H1 (cell line): Measurements from ENCODE around the gene ALOX15B. TPM values are rescaled to one million over a fixed set of nuclear protein-coding genes. Genes with fewer than 3 reads are reported as not detected.
A peak's percentile ranks its signal among the peaks of the same experiment; 100 is the strongest.

Source experiments
- polyA plus RNA-seq, 7 experiments: library from polyadenylated mRNA; depleted of rRNA in 3 of 7; stranded (reverse) in 5 of 7; unstranded in 2 of 7; fragments of >200 nt in 5 of 7; fragments of 200-250 nt in 2 of 7; gene quantifications; 1 replicate in 5 of 7; 2 replicates in 1 of 7; 4 replicates in 1 of 7; pipeline versions ENCODE4 v1.2.1 to v1.2.3, GENCODE V29; 2011 to 2013; ENCODE audit warnings: missing spikeins in 2 of 7, mixed read lengths in 2 of 7
- total RNA-seq: library from RNA; stranded (reverse); fragmentation: NEBNext Ultra II Directional; extraction: Animal tissue kit (Norgen Biotek cat#: 25700); gene quantifications from 2 replicates; pipeline ENCODE4 v1.2.1, GENCODE V29; 2021
- TF ChIP-seq, protein P1 (sequence below): fragments of 300-600 bp; sonication (generic); IDR thresholded peaks from 2 replicates; pipeline ENCODE4 v1.7.1; 2012; ENCODE audit warnings: low read length, moderate library complexity, mild to moderate bottlenecking, inconsistent platforms; ENCODE audit not compliant: insufficient replicate concordance
- TF ChIP-seq, protein P2 (sequence below), 3 experiments: IDR thresholded peaks; 1 replicate in 2 of 3; 2 replicates in 1 of 3; pipeline versions ENCODE4 v1.5.1 to v1.6.1; 2011; ENCODE audit warnings: low read length in 3 of 3, mild to moderate bottlenecking in 3 of 3, inconsistent platforms in 2 of 3, low read depth in 1 of 3, moderate library complexity in 1 of 3; ENCODE audit not compliant: insufficient read depth in 1 of 3; ENCODE audit errors: control extremely low read depth in 1 of 3

ALOX15B gene
- total and polyA plus RNA-seq, 2 of the 8 experiments (the other 6 are each of a cell fraction or from before 2014, with no cell fraction given), result 0.63 to 0.91 TPM

DNA sequence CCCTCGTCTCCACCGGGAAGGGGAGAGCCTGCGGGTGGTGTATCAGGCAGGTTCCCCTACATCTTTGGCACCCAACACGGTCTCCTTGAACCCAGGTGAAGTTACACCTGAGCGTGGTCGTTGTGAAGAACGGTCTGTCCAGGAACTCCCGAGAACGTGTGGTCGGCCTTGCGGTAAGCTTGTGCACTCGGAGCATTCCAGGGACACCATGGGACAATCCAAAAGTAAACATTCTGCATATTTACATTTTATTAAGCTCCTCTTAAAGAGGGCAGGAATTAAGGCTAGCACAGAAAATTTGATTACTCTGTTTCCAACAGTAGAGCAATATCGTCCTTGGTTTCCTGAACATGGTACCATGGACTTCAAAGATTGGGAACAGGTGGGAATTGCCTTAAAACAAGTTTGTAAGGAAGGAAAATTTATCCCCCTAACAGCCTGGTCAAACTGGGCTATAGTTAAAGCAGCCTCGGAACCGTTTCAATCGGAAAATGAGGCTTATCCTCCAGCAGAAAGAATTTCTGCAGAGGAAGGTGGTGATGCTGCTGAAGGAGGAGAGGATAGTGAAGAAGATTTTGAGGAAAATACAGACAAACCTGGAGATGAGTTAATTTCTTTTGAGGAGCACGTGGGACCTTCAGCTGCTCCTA lies 18.2 kb downstream of the ALOX15B start (continued):
- TF ChIP-seq, protein P1, sequence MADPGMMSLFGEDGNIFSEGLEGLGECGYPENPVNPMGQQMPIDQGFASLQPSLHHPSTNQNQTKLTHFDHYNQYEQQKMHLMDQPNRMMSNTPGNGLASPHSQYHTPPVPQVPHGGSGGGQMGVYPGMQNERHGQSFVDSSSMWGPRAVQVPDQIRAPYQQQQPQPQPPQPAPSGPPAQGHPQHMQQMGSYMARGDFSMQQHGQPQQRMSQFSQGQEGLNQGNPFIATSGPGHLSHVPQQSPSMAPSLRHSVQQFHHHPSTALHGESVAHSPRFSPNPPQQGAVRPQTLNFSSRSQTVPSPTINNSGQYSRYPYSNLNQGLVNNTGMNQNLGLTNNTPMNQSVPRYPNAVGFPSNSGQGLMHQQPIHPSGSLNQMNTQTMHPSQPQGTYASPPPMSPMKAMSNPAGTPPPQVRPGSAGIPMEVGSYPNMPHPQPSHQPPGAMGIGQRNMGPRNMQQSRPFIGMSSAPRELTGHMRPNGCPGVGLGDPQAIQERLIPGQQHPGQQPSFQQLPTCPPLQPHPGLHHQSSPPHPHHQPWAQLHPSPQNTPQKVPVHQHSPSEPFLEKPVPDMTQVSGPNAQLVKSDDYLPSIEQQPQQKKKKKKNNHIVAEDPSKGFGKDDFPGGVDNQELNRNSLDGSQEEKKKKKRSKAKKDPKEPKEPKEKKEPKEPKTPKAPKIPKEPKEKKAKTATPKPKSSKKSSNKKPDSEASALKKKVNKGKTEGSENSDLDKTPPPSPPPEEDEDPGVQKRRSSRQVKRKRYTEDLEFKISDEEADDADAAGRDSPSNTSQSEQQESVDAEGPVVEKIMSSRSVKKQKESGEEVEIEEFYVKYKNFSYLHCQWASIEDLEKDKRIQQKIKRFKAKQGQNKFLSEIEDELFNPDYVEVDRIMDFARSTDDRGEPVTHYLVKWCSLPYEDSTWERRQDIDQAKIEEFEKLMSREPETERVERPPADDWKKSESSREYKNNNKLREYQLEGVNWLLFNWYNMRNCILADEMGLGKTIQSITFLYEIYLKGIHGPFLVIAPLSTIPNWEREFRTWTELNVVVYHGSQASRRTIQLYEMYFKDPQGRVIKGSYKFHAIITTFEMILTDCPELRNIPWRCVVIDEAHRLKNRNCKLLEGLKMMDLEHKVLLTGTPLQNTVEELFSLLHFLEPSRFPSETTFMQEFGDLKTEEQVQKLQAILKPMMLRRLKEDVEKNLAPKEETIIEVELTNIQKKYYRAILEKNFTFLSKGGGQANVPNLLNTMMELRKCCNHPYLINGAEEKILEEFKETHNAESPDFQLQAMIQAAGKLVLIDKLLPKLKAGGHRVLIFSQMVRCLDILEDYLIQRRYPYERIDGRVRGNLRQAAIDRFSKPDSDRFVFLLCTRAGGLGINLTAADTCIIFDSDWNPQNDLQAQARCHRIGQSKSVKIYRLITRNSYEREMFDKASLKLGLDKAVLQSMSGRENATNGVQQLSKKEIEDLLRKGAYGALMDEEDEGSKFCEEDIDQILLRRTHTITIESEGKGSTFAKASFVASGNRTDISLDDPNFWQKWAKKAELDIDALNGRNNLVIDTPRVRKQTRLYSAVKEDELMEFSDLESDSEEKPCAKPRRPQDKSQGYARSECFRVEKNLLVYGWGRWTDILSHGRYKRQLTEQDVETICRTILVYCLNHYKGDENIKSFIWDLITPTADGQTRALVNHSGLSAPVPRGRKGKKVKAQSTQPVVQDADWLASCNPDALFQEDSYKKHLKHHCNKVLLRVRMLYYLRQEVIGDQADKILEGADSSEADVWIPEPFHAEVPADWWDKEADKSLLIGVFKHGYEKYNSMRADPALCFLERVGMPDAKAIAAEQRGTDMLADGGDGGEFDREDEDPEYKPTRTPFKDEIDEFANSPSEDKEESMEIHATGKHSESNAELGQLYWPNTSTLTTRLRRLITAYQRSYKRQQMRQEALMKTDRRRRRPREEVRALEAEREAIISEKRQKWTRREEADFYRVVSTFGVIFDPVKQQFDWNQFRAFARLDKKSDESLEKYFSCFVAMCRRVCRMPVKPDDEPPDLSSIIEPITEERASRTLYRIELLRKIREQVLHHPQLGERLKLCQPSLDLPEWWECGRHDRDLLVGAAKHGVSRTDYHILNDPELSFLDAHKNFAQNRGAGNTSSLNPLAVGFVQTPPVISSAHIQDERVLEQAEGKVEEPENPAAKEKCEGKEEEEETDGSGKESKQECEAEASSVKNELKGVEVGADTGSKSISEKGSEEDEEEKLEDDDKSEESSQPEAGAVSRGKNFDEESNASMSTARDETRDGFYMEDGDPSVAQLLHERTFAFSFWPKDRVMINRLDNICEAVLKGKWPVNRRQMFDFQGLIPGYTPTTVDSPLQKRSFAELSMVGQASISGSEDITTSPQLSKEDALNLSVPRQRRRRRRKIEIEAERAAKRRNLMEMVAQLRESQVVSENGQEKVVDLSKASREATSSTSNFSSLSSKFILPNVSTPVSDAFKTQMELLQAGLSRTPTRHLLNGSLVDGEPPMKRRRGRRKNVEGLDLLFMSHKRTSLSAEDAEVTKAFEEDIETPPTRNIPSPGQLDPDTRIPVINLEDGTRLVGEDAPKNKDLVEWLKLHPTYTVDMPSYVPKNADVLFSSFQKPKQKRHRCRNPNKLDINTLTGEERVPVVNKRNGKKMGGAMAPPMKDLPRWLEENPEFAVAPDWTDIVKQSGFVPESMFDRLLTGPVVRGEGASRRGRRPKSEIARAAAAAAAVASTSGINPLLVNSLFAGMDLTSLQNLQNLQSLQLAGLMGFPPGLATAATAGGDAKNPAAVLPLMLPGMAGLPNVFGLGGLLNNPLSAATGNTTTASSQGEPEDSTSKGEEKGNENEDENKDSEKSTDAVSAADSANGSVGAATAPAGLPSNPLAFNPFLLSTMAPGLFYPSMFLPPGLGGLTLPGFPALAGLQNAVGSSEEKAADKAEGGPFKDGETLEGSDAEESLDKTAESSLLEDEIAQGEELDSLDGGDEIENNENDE, result no peak
- TF ChIP-seq, protein P2, sequence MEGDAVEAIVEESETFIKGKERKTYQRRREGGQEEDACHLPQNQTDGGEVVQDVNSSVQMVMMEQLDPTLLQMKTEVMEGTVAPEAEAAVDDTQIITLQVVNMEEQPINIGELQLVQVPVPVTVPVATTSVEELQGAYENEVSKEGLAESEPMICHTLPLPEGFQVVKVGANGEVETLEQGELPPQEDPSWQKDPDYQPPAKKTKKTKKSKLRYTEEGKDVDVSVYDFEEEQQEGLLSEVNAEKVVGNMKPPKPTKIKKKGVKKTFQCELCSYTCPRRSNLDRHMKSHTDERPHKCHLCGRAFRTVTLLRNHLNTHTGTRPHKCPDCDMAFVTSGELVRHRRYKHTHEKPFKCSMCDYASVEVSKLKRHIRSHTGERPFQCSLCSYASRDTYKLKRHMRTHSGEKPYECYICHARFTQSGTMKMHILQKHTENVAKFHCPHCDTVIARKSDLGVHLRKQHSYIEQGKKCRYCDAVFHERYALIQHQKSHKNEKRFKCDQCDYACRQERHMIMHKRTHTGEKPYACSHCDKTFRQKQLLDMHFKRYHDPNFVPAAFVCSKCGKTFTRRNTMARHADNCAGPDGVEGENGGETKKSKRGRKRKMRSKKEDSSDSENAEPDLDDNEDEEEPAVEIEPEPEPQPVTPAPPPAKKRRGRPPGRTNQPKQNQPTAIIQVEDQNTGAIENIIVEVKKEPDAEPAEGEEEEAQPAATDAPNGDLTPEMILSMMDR (IDR thresholded peaks at IDR 0.05; ENCODE audit: control extremely low read depth in 1 of 3, insufficient read depth in 1 of 3, low read depth in 1 of 3, low read length in 3 of 3), result peak in 1 of 3 experiments; percentile 6; a peak in 1 of 4 replicates
